ENCODE data around the gene PCSK6.

- TF ChIP-seq CTCF (conservative IDR thresholded peaks at IDR 0.05; ENCODE audit: low read depth, low read length) (no peak), EZH2 (IDR thresholded peaks at IDR 0.05; ENCODE audit: low read length, unreplicated experiment) (no peak), EZH2phosphoT487 (IDR thresholded peaks at IDR 0.05; ENCODE audit: borderline replicate concordance, low read length) (no peak)
Measured at GRCh38 chr15:101440846-101441590, 48.5 kb downstream of the PCSK6 start.

Data from PC-3 (cell line).